Colon (tissue), 2 donors: ENCODE measurements around the gene PIP4K2B.
"Not testable (repeated sequence)": the region's sequence is repeated elsewhere in the genome, so short reads cannot be mapped to it uniquely, and the experiment has no call there.

Source experiments
- FAIRE-seq: peaks from 2 replicates; lab custom pipeline; 2012; peaks lifted over from hg19 to GRCh38; lab: Jason Lieb, UNC
- donor health status: control.
- donor health status: control.

PIP4K2B gene

DNA sequence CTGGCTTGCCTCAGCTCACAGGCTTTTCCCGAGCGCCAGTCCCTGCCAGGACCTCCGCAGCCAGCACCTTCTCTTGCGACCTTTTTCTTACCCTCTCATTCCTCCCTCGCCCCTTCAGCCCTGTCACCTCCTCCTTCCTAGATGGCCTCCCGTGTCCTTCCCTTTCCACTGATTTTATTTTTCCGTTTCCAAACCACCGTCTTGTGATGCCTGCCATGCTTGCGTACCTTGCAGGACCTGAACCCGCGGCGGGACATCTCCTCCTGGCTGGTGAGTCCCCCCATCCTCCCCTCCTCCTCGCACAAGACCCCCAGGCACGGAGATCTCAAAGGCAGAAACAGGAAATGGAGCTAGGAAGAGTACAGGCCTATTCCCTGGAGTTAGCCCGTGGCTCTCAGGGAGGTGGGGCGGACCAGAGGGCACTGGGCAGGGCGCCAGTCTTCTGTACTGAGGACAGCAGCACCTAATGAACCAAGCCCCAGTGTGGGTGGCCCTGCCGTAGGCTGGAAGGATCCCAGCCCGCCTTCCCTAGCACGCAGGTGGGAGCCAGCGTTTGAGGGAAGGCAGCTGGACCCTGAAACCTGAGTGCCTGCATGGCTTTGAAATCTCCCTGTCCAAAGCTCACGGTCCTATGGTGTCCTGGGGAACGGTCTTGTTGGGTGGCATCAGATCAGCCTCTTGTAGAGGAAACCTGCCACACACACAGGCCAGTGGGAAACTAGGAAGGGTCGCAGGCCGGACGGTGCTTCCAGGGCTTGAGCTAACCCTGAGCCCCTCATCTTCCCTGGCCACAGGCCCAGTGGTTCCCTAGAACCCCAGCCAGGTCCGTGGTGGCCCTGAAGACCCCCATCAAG lies 68.6 kb downstream of the PIP4K2B start:
- FAIRE-seq = no peak

GRCh38 chr17:38729886-38730525 lies 69.3 kb downstream of the PIP4K2B start, which contains the start of gene CISD3:
Gene CISD3 (plus strand): TSS chr17:38730341. CDS start chr17:38730359, 18 bp downstream.
- FAIRE-seq = no peak

DNA sequence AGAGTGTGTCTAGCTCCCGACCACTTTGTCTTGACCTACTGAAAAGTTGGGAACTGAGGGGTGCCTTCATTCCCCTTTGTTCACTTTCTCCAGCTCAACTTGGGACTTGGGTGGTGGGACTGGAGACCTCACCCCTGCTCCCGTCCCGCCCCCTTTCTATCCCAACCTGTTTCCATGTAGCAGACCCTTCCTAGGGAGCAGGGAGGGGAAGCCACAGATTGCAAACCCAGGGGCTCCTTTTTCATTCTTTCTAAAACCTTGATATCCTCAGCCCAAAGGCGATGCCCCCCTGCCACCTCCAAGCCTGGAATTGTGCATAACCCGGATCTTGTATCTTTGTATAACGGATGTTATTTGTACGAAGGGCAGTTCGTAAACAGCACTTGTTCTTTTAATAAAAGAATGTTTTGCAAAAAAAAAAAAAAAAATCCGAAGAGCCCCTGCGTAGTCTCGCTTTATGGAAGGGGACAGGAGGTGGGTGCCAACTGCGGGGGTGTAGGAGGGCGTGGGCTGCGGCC lies 69.9 kb downstream of the PIP4K2B start:
- FAIRE-seq = no peak

- no peak for FAIRE-seq
Measured at GRCh38 chr17:38728290-38728831, 71.0 kb downstream of the PIP4K2B start.

GRCh38 chr17:38727736-38728135 lies 71.6 kb downstream of the PIP4K2B start:
- FAIRE-seq = no peak

DNA sequence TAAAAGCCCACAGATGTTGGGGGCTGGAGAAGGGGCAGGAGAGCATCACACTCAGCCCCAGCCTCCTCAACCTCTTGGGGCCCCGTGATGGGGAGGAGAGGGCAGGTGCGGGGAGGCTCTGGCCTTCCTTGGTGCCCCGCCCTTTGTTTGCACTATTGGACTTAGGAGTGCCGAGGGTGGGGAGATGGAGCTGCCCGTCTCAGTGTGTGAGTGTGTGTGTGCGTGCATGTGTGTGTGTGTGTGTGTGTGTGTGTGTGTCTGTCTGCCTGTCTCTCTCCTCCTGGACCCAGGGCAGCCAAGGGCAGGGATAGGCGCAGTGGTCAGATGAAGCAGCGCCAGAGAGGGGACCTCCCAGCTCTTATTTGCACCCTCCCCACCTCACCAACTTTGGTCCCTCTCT lies 73.2 kb downstream of the PIP4K2B start:
- not testable (repeated sequence) for FAIRE-seq

- no peak for FAIRE-seq
Measured at GRCh38 chr17:38725066-38725465, 74.3 kb downstream of the PIP4K2B start.

DNA sequence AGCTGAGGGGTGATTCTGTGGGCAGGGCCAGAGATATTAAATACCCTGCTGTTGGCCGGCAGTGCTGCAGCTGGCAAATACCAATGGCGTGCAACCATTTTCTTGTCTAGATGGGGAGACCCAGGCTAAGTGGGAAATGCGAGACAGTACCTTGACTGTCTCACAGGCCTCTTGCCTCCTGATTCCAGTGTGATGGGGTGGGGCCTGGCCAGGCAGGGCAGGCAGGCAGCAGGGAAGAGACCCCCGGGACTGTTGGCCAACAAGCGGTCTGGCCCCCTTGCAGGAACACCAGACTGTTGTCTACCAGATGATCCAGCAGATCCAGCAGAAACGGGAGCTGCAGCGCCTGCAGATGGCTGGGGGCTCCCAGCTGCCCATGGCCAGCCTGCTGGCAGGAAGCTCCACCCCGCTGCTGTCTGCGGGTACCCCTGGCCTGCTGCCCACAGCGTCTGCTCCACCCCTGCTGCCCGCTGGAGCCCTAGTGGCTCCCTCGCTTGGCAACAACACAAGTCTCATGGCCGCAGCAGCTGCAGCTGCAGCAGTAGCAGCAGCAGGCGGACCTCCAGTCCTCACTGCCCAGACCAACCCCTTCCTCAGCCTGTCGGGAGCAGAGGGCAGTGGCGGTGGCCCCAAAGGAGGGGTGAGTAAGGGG lies 74.9 kb downstream of the PIP4K2B start:
- no peak for FAIRE-seq

DNA sequence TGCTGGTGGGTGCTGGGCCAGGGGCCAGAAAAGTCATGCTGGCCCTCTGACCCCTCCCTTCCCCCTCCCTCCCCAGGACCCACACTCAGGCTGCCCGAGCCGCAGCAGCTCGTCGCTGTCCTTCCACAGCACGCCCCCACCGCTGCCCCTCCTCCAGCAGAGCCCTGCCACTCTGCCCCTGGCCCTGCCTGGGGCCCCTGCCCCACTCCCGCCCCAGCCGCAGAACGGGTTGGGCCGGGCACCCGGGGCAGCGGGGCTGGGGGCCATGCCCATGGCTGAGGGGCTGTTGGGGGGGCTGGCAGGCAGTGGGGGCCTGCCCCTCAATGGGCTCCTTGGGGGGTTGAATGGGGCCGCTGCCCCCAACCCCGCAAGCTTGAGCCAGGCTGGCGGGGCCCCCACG lies 77.6 kb downstream of the PIP4K2B start:
- FAIRE-seq = no peak

GRCh38 chr17:38720941-38721340 lies 78.4 kb downstream of the PIP4K2B start:
- no peak for FAIRE-seq

DNA sequence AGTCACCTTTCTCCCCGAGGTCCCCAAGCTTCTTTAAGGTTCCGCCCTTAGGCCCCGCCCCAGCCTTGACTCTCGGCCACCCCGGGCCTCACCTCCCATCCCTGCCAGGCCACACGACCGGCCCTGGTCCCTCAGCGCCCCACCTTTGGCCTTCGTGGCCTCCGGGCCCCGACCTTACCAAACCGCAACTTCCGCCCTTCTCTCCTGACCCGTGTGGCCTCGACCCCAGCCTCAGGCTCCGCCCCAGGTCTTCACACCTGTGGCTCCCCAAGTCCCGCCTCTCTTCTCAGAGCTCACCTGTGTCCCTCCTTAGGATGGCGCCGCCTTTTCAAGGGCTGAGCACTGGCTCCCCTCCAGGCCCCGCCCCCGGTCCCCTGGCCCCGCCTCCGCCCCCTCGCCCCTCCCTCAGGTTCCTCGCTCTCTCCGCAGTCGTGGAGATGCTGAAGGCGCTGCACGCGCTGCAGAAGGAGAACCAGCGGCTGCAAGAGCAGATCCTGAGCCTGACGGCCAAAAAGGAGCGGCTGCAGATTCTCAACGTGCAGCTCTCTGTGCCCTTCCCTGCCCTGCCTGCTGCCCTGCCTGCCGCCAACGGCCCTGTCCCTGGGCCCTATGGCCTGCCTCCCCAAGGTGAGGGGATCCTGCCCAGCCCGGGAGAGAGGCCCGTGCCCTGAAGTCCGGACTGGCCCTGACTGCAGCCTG lies 79.3 kb downstream of the PIP4K2B start:
- FAIRE-seq = no peak

GRCh38 chr17:38719289-38719942 lies 79.9 kb downstream of the PIP4K2B start:
- no peak for FAIRE-seq

- FAIRE-seq = no peak
Measured at GRCh38 chr17:38717139-38717745, 82.1 kb downstream of the PIP4K2B start.

- FAIRE-seq = no peak
Measured at GRCh38 chr17:38716368-38717005, 82.9 kb downstream of the PIP4K2B start.
